G401.6 (cell line): ENCODE measurements around the gene DMRT2.

Source experiments
- FAIRE-seq: peaks from 2 replicates; lab custom pipeline; 2012; peaks lifted over from hg19 to GRCh38; lab: Jason Lieb, UNC

Gene DMRT2

GRCh38 chr9:1050125-1050895, at the start of gene DMRT2:
Gene DMRT2, plus strand, starts transcription at chr9:1050357. Its CDS starts 1,257 bp downstream, at chr9:1051614.
- FAIRE-seq: no peak

GRCh38 chr9:1001838-1002237, 48.3 kb upstream of the DMRT2 start:
- FAIRE-seq: no peak

GRCh38 chr9:1002678-1003077, 47.5 kb upstream of the DMRT2 start:
- FAIRE-seq: no peak

- FAIRE-seq: no peak
Observed at GRCh38 chr9:1005043-1005667, 45.0 kb upstream of the DMRT2 start.

- no peak for FAIRE-seq
Observed at GRCh38 chr9:1007312-1007711, 42.8 kb upstream of the DMRT2 start.

GRCh38 chr9:1008216-1008615, 41.9 kb upstream of the DMRT2 start:
- no peak for FAIRE-seq

GRCh38 chr9:1009101-1009707, 41.0 kb upstream of the DMRT2 start:
- FAIRE-seq: no peak

GRCh38 chr9:1013021-1013420, 37.1 kb upstream of the DMRT2 start:
- no peak for FAIRE-seq

- FAIRE-seq: no peak
Observed at GRCh38 chr9:1014225-1014624, 35.9 kb upstream of the DMRT2 start.

GRCh38 chr9:1014640-1015039, 35.5 kb upstream of the DMRT2 start:
- FAIRE-seq: no peak

- no peak for FAIRE-seq
Observed at GRCh38 chr9:1018121-1018520, 32.0 kb upstream of the DMRT2 start.

GRCh38 chr9:1024112-1024511, 26.0 kb upstream of the DMRT2 start:
- FAIRE-seq: no peak

GRCh38 chr9:1025131-1025530, 25.0 kb upstream of the DMRT2 start:
- no peak for FAIRE-seq

- no peak for FAIRE-seq
Observed at GRCh38 chr9:1026219-1026618, 23.9 kb upstream of the DMRT2 start.

GRCh38 chr9:1028501-1029190, 21.5 kb upstream of the DMRT2 start:
- no peak for FAIRE-seq

GRCh38 chr9:1031951-1032601, 18.1 kb upstream of the DMRT2 start:
- FAIRE-seq: no peak

- FAIRE-seq: no peak
Observed at GRCh38 chr9:1034271-1034670, 15.9 kb upstream of the DMRT2 start.

GRCh38 chr9:1039589-1039988, 10.6 kb upstream of the DMRT2 start:
- FAIRE-seq: no peak

- FAIRE-seq: no peak
Observed at GRCh38 chr9:1042466-1042865, 7.7 kb upstream of the DMRT2 start.

GRCh38 chr9:1044643-1045042, 5.5 kb upstream of the DMRT2 start:
- no peak for FAIRE-seq

GRCh38 chr9:1046639-1047572, 3.3 kb upstream of the DMRT2 start:
- no peak for FAIRE-seq
